C4-2B (cell line): ENCODE data around the gene RTTN.

ENCODE experiments used
- H3K27ac ChIP-seq: fragments of 450-650 bp; 2 replicates; pipeline ENCODE4 v1.5.1; 2017
- CTCF ChIP-seq: fragments of 450-650 bp; conservative IDR thresholded peaks from 2 replicates; pipeline ENCODE4 v1.5.1; 2017; ENCODE audit warnings: mild to moderate bottlenecking
- ZFX ChIP-seq: fragments of 450-650 bp; IDR thresholded peaks from 2 replicates; pipeline ENCODE4 v1.6.1; 2017

The RTTN gene

GRCh38 chr18:70021043-70021442 is 184.4 kb downstream of the RTTN start:
- TF ChIP-seq ZFX (no peak), CTCF (no peak)
- H3K27ac ChIP-seq: no peak overlapping the region

GRCh38 chr18:70019991-70020390 is 185.5 kb downstream of the RTTN start:
- TF ChIP-seq CTCF (no peak), ZFX (no peak)
- no peak overlapping the region for H3K27ac ChIP-seq

- no peak for TF ChIP-seq ZFX
- no peak for TF ChIP-seq CTCF
- no peak overlapping the region for H3K27ac ChIP-seq
Observed at GRCh38 chr18:70019136-70019535, 186.4 kb downstream of the RTTN start.

GRCh38 chr18:70015127-70015526 is 190.4 kb downstream of the RTTN start:
- H3K27ac ChIP-seq: no peak overlapping the region
- no peak for TF ChIP-seq CTCF
- no peak for TF ChIP-seq ZFX

GRCh38 chr18:70005580-70005979 is 199.9 kb downstream of the RTTN start:
- no peak overlapping the region for H3K27ac ChIP-seq
- TF ChIP-seq ZFX (no peak), CTCF (no peak)

- TF ChIP-seq ZFX (no peak), CTCF (no peak)
Observed at GRCh38 chr18:70004696-70005095, 200.8 kb downstream of the RTTN start.

GRCh38 chr18:69999656-70000055 is 205.8 kb downstream of the RTTN start:
- no peak for TF ChIP-seq ZFX
- no peak for TF ChIP-seq CTCF
- H3K27ac ChIP-seq: no peak overlapping the region

More at GRCh38 chr18:70004696-70005095, 200.8 kb downstream of the RTTN start:
- H3K27ac ChIP-seq: no peak overlapping the region
